A549 (cell line): Measurements from ENCODE around the gene CCL23.

Experiments
- CTCF ChIP-seq: fragments of >200 bp; sonication (Bioruptor Twin); formaldehyde crosslinking; IDR thresholded peaks from 3 replicates; pipeline ENCODE4 v1.5.1; 2016
- HEYL ChIP-seq: fragments of 250-450 bp; sonication (Bioruptor Pico); IDR thresholded peaks from 2 replicates; pipeline ENCODE4 v1.8.0; 2021; ENCODE audit warnings: mild to moderate bottlenecking, moderate library complexity
- JUN ChIP-seq, 2 experiments: fragments of >200 bp; sonication (Bioruptor Twin); formaldehyde crosslinking; IDR thresholded peaks; 2 replicates in 1 of 2; 3 replicates in 1 of 2; pipeline ENCODE4 v1.6.1; 2016 to 2017
- KDM5A ChIP-seq: fragments of 200-600 bp; sonication (generic); IDR thresholded peaks from 2 replicates; pipeline ENCODE4 v1.6.1; 2016; ENCODE audit warnings: antibody characterized with exemption, mild to moderate bottlenecking
- NPAS2 ChIP-seq: fragments of 250-450 bp; sonication (Bioruptor Pico); IDR thresholded peaks from 2 replicates; pipeline ENCODE4 v1.8.0; 2022; ENCODE audit warnings: mild to moderate bottlenecking, moderate library complexity, borderline replicate concordance
- POLR2A ChIP-seq: IDR thresholded peaks from 2 replicates; pipeline ENCODE4 v1.6.1; 2012; ENCODE audit warnings: mild to moderate bottlenecking, low read length
- RFX5 ChIP-seq: fragments of 450-650 bp; IDR thresholded peaks from 2 replicates; pipeline ENCODE4 v1.7.1; 2014; ENCODE audit warnings: antibody characterized with exemption, mild to moderate bottlenecking, moderate library complexity

GRCh38 chr17:36055921-36056520 is 38.2 kb upstream of the CCL23 start:
- TF ChIP-seq RFX5 (no peak), NPAS2 (CRISPR knock-in tag) (no peak), KDM5A (no peak), HEYL (CRISPR knock-in tag) (no peak), JUN (IDR thresholded peaks at IDR 0.05) (no peak), POLR2A (no peak), CTCF (no peak)
